GM21367 (cell line): ENCODE results near the gene LIMS1.
"Not testable (repeated sequence)": the region's sequence is repeated elsewhere in the genome, so short reads cannot be mapped to it uniquely, and the experiment has no call there.

ENCODE experiments used
- ATAC-seq: cut with Tn5 transposase; IDR thresholded peaks from one replicate; pipeline ENCODE4 v1.9.1; 2021; ENCODE audit not compliant: unreplicated experiment

The LIMS1 gene, protein sequence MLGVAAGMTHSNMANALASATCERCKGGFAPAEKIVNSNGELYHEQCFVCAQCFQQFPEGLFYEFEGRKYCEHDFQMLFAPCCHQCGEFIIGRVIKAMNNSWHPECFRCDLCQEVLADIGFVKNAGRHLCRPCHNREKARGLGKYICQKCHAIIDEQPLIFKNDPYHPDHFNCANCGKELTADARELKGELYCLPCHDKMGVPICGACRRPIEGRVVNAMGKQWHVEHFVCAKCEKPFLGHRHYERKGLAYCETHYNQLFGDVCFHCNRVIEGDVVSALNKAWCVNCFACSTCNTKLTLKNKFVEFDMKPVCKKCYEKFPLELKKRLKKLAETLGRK

DNA sequence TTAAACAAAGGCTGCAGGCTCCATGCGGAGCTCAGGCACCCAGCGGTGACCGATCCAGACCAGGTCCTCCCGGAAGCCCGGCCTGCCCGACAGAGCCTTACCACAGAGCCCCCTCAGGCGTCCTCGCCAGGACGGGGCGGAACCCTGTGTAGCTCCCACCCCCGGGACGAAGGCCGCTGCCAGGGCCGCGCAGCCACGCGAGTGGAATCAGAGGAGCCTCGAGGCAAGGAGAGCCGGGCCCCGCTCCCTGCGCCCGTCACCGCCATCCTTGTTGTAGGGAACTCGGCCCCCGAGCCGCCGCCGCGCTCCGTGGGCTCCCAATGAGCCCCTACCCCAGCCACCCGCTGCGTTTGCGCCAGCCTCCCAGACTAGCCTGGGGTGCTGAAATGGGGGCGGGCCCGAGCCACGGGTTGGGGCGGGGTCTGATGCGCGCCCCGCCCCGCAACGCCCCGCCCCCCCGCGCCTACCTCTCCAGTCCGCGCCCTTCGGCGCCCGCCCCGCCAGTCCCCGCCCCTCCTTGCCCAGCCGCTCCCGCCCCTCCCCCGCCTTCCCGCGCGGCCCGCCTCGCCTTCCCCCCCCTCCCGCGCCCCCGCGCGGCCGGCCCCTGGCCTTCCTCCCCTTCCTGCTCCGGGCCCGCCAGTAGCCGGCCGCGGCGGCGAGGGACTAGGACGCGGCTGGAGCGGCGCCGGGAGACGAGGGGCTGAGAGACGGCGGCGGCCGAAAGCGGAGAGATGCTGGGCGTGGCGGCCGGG, at the start of gene LIMS1:
LIMS1 (plus strand) TSS at position 639 of the 752 bp plus-strand sequence; CDS start at position 732, 93 bp downstream.
- peak; percentile 86 for ATAC-seq

DNA sequence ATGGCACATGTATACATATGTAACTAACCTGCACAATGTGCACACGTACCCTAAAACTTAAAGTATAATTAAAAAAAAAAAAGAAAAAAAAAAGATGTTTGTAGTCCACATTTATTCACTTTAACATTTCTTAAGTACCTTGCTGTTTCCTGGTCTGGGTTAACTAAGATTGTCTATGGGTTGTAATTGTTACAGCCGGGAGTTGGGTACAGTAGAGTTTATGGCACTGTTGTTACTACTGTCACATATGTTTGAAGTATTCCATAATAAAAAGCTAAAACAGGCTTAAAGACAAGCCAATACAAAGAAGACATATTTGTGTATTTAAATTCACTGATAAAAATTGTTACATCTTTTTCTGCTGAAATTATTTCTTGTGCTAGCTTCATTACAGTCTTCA, 49.0 kb upstream of the LIMS1 start:
- no peak for ATAC-seq

DNA sequence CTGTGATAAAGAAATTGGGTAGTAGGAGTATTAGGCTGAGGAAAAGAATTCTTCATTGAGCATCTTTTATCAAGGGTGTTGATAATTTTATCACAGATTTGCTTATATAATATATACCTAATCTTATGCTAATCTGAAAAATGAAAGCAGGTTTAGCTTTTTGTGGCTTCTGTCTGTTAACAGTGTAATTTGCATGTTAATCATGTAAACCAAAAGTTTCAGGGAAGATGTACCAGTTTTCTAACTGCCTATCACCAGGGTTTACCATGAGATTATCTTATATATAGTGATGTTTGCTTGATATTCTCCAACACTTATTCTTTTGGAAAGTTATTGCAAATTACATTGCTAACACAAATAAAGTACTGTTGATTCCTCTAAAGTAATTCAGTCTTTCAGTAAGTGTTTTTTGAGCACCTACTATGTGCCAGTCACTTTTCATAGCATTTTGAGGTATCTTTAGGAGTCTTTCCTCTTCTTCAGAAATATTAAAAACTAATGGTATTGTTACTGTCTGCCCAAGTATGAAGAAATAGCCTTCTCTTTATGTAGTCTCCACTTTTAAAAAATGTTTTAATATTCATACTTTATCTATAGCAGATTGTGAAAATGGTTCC, 43.7 kb upstream of the LIMS1 start:
- no peak for ATAC-seq

DNA sequence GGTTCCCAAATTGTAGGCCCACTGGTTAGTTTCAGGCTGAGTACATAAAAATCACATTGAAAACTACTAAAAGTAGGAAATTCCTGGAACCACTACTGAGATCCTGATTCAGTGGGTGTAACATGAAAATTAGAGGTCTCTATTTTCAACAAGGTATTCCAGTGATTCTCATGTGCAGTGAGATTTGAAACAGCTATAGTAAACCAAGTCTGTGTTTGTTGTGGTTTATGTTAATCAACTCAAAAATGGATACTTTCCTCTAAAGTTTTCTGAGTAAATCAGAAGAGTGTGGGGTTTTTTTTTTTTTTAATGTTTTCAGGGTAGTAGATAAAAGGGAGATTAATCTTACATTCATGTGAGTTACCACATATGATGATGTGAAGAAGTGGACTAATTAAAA, 42.4 kb upstream of the LIMS1 start:
- no peak for ATAC-seq

DNA sequence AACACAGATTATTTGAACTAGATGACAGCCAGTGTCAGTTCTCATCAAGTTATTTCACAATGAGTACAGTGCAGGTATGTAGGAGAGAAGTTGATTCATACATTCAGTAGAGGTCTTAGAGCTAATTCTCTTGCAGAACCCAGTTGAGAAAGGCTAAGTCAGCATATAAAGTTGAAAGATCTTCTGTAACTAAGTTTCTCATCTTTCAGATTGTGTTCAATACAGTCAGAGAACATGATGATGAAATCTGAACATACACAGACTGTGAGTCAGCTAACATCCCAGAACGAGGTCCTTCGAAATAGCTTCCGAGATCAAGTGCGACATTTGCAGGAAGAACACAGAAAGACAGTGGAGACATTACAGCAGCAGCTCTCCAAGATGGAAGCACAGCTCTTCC, 41.9 kb upstream of the LIMS1 start:
- no peak for ATAC-seq

DNA sequence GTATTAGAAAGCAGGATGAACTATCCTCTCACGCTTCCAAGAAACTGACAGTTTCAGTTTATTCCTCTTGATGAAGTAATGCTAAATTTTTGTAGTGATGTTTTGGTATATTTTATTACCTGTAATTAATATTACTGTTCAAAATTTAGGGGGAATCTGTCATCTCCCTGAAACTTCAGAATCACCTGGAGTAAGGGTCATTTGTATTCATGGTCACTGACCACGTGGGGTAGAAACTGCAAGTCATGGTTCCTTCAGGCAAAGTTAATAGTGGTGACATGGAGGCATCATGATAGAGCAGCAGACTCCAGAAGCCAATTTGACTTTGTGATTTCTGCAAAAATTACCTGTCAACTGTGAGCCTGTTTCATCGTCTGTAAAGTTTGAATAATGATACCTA, 38.1 kb upstream of the LIMS1 start:
- not testable (repeated sequence) for ATAC-seq

DNA sequence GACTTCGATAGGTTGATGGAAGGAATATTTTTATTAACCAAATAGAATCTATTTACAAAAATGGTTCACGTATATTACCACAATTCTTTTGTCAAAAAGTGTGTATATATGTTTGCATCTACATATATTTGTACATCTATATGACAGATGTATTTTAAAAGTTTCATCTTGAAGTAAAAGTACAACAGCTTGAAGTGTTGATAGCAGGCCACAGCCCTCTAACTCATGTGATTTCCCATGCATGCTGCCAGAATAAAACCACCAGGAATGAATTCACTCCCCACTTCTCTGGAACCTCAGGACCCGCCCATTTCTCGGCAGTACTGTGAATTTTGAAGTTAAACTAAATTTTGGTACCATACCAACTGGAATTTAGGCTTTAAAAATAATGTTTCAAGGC, 26.6 kb upstream of the LIMS1 start:
- not testable (repeated sequence) for ATAC-seq

DNA sequence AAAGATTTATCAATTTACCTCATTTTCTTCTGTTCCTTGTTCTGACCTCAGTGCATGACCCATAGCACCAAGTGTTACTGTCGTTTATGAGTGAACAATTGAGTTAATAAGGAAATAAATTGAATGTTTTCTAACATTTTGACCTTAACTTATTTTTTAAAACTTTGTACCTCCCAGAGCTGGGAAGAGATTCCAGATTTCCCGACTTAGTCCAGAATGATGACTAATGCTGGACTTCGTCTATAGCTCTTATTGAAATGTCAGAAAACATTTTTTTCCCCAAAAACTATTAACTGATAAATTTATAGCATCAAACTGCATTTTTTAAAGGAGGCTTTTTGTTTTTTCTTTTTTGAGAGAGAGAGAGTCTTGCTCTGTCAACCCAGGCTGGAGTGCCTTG, 21.8 kb upstream of the LIMS1 start:
- ATAC-seq, result not testable (repeated sequence)

DNA sequence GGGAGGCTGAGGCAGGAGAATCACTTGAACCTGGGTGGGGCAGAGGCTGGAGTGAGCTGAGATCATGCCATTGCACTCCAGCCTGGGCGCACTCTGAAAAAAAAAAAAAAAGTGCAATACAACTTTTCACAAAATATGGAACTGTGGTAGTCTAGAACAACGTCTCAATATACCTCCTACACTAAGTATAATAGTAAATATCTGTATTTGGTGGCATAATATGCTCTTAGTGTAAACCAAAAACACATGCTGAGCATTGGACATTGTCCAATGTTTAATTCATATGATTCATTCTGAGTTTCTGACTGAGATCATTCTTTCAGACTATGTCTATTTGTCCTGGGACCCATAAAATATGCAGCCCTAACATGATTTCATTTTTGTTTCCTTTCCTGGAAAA, 19.8 kb upstream of the LIMS1 start:
- ATAC-seq, result not testable (repeated sequence)

DNA sequence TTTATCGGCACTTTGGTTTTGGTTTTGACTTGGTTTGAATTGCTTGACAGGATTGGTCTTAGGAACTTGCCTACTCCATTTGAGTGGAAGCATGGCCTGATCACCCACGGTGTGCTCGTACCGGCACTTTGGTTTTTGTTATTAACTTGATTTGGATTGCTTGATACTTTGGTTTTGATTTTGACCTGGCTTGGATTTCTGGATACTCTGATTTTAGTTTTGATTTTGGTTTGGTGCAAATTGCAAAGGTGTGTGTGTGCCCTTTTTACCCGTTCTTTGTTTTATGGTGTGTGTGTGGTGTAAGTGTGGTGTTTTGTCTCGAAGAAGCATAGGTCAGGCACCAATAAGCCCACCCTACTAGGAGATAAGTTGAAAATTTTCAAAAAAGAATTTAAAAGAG, 9.6 kb upstream of the LIMS1 start:
- ATAC-seq, result not testable (repeated sequence)

DNA sequence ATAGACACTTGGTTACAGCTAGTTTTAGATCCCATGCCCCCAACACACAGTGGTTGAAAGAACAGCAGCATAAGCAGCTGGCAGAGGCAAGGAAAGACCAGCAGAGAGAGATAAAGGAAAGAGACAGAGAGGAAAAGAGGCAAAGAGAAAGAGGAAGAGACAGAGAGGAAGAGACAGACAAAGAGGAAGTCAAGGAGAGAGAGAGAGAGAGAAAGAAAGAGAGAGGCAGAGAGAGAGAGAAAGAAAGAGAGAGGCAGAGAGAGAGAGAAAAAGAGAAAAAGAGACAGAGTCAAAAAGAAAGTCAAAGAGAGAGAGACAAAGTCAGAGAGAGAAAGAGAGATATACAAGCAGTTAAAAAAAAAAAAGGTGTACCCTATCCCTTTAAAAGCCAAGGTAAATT, 9.0 kb upstream of the LIMS1 start:
- ATAC-seq, result not testable (repeated sequence)

DNA sequence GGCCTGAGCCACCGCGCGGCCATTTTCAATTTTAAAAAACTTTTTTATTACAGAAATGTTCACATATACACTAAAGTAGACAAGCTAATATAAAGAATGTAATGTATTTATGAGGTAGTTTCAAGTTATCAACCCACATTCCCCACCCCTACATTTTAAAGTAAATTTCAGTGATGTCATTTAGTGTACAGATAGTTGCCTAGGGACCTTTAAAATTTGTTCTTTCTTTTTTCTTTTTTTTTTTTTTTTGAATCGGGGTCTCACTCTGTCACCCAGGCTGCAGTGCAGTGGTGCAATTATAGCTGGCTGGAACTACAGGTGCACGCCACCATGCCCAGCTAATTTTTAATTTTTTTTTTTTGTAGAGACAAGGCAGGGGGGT, 2.6 kb upstream of the LIMS1 start:
- no peak for ATAC-seq

DNA sequence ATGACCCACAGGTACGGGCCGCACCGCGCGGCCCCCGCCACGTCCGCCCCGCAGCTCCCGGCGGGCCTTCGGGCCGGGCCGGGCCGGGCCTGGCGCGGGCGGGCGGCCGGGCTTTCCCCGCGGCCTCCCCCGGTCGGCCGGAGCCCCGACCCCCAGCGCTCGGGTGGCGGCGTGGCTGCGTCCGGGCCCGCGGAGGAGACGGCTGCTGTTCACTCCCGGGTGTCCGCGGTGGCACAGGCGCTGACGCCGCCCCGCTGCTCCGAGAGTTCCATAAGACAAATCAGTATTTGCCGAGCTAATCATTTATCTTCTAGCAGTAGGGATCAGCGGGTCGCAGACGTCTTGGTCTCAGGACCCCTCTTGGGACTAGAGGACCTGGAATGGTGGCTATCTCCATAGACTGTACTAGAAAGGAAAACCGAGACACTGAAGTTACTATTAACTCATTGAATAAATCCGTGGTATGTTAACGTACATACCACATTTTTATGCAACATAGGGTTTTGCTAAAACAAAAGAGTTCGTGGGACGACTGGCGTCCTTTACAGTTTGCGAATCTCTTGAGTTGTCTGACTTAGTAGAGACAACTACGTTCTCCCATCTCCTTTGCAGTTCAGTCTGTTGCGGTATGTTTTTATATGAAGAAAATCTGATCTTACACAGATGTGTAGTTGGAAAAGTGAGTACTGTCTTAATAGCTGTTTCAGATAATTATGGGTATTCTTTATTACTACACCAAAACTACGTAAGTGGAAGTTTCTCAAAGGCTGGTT, 500 bp downstream of the LIMS1 start:
- ATAC-seq, result peak; percentile 32

DNA sequence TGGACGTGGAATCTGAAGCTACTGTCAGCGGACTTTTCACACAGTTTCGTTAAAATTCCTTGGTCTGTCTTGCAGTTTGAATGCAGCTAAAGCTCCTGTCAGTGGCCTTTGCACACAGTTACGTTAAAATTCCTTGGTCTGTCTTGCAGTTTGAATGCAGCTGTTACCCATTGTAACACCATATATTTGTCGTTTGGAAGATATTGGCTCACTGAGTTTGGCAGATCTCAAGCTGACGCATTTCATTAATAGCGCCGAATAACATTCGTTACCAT, 1.0 kb downstream of the LIMS1 start:
- no peak for ATAC-seq

DNA sequence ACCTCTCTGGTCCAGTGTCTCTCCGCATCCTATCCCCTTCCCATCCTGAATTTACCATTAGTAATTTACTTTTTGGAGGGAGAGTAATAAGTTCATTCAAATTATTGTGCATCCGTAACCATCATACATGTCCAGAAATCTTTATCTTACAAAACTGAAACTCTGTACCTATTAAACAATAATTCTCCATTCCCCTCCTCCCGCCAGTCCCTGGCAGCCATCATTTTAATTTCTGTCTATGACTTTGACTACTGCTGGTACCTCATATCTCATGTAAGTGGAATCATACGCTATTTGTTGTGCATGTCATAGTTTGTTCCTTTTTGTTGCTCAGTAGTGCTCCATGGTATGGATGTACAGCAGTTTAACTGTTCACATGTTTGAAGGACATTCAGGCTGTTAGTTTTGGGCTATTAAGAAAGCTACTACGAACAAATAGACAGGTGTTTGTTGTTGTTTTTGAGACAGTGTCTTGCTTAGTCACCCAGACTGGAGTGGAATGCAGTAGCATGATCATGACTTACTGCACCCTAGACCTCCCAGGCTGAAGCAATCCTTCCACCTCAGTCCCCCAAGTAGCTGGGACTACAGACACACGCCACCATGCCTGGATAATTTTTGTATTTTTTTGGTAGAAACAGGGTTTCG, 2.0 kb downstream of the LIMS1 start:
- no peak for ATAC-seq

DNA sequence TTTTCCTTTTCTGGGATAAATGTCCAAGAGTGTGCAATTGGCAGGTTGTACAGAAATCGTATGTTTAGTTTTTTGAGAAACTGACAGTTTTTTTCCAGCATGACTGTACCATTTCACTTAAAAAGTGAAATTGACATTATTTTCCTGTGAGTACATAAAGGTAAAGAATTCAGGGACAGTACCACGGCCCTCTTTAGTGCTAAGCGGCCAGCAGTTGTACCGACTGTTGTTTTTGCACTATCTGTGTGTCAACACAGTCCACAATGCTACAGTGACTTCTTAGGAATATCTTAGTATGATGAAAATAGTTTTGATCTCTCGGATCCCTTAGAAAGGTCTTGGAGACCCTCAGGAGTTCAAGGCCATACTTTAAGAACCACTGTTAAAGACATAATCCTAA, 2.6 kb downstream of the LIMS1 start:
- no peak for ATAC-seq

DNA sequence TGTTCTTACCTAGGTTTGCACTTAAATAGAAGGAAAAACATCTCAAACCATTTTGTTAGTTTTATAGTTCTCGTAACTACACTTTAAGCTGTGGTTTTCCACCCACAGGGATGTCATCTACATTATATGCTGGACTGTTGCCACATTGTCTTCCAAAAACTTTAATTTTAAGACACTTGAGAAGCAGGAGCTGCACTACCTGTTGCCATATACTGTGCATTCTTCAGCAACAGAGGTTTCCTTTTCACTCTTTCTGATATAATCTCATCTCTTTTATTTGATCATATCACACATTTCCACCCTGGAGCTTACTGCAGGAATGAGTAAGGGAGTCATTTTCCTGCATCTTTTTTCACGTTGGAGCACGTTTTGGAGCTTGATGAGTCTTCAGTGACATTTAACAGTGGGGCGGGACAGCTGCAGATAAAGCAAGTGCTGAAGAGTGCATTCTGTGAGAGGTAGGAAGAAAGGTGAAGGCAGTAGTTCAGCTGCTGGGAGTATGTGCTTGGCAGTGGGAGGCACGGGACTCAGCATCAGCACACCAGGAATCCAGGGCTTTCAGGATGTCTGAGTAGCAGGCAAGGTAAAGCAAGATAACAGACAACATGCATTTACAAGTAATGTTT, 3.8 kb downstream of the LIMS1 start:
- no peak for ATAC-seq

DNA sequence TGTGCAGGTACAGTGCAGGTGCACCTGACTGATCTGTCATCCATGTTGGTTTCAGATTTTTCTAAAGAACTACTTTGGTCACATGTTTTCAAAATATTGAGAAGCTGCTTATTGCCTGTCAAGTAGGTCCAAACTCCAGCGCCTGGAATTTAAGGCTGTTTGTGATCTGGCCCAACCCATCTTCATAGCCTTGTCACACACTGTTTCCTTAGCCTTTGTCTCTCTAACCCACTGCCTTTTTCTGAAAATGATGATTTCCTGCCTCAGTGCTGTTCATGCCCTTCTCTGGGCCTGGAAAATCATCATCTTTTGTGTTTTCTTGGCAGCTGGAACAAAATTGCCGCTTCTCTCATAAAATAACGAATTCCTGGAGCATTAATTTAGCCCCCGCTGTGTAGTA, 7.2 kb downstream of the LIMS1 start:
- no peak for ATAC-seq

DNA sequence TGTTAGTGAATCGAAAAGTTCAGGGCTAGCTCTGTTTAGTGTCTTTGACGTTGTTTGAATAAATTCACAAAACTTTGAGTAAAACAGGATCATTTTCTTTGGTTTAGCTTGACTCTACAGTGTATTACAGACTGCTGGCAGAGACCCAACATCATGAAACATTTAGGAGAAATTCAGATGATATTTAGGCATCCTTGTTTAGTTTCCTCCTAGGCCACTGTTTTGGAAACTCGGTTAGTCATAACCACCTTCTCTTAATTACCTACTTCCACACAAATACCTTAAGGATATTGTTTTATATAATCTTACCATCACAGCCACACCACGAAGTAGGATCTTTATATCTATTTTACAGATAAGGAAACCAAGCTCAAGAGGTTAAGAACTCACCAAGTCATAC, 7.8 kb downstream of the LIMS1 start:
- ATAC-seq, result no peak

DNA sequence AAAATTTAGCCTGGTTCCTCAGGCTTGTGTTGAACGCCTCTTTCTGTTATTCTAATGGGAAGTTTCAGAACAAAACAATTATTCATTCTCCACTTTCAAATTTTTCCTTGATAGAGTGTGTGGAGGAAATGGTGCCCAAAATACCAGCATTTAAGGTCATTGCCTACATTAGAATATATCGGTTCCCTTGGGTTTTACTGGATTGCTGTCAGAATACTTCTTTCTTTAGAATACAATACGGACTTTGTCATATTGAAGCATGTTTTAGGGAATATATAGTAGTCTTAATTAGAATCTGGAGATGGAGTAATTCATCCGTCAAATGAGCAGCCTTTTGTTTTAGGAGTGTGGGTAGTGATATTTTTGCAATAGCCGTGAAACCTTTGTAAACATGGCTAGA, 13.3 kb downstream of the LIMS1 start:
- ATAC-seq, result no peak
